ENCODE data around the gene DIPK1B. TPM values are rescaled to one million over a fixed set of nuclear protein-coding genes. Genes with fewer than 3 reads are reported as not detected.

Gene DIPK1B
- total RNA-seq, 4 donors from 2014 or later = 3.2 to 26.3 (median 21.0) TPM

DNA sequence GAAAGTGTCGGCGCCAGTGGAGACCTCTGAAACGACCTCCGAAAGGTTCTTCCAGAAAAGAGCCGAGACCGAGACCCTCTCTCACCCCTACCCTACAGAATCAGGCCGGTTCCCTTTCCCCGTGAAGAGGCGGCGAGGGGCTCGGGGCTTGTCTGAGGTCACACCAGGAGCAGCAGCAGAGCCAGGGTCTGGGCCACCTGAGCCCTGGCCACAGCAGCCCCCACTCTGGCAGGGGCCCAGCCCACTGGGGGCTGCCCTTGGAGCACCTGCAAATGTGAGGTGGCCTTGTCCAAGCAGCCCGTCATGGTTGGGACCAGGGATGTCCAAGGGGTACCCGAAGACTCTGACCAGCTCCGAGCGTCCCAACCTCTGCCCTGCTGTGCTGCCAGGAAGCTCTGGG lies 34.3 kb upstream of the DIPK1B start:
- TF ChIP-seq, protein P1, sequence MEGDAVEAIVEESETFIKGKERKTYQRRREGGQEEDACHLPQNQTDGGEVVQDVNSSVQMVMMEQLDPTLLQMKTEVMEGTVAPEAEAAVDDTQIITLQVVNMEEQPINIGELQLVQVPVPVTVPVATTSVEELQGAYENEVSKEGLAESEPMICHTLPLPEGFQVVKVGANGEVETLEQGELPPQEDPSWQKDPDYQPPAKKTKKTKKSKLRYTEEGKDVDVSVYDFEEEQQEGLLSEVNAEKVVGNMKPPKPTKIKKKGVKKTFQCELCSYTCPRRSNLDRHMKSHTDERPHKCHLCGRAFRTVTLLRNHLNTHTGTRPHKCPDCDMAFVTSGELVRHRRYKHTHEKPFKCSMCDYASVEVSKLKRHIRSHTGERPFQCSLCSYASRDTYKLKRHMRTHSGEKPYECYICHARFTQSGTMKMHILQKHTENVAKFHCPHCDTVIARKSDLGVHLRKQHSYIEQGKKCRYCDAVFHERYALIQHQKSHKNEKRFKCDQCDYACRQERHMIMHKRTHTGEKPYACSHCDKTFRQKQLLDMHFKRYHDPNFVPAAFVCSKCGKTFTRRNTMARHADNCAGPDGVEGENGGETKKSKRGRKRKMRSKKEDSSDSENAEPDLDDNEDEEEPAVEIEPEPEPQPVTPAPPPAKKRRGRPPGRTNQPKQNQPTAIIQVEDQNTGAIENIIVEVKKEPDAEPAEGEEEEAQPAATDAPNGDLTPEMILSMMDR (IDR thresholded peaks at IDR 0.05) = no peak
- no peak for TF ChIP-seq POLR2A (IDR thresholded peaks at IDR 0.05)

GRCh38 chr9:136678624-136679023 lies 33.7 kb upstream of the DIPK1B start:
- H3K27me3 ChIP-seq = no peaks in the 10 kb centered on the region
- no peaks in the 10 kb centered on the region for H3K4me1 ChIP-seq
- no peak overlapping the region for H3K4me3 ChIP-seq
- TF ChIP-seq, protein P1 (IDR thresholded peaks at IDR 0.05) = no peak
- TF ChIP-seq POLR2A (IDR thresholded peaks at IDR 0.05) = no peak
- H3K36me3 ChIP-seq = no peaks in the 10 kb centered on the region
- no peaks in the 10 kb centered on the region for H3K9me3 ChIP-seq
- intact Hi-C loops (cut with DNase I; ENCODE audit: low total_unique reads) = no loop called here
- no peak for DNase-seq
- H3K27ac ChIP-seq = no peak overlapping the region

More for the DNA sequence above, 34.3 kb upstream of the DIPK1B start:
- intact Hi-C loops (cut with DNase I; ENCODE audit: low total_unique reads) = no loop called here
- Histone ChIP-seq H3K27ac (no peak overlapping the region), H3K27me3 (no peaks in the 10 kb centered on the region), H3K4me3 (no peak overlapping the region), H3K36me3 (no peaks in the 10 kb centered on the region), H3K9me3 (no peaks in the 10 kb centered on the region), H3K4me1 (no peaks in the 10 kb centered on the region)
- DNase-seq = no peak

DNA sequence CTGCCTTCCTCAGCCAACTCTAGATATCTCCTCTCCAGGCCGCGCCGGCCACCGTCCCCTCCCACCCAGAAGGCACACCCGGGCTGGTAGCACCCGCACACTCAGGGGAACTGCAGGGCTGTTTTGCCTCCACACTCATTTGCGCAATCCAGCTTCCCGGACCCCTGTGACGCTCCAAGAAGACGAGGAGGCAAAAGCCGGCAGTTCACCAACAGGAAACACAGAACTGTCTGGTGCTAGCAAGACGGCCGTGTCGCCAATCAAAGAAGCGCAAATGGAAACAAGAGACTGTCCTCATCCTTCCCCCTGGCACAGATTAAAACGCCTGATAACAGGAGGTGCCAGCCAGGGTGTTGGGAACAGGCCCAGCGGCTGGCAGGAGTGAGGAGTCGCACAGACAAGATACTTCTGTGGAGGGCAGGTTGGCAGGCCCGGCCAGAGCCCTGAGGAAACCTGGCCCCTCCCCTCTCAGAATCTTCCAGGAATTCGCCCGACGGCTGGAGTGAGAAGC lies 32.9 kb upstream of the DIPK1B start:
- Histone ChIP-seq H3K4me3 (no peak overlapping the region), H3K27me3 (no peaks in the 10 kb centered on the region), H3K36me3 (no peaks in the 10 kb centered on the region), H3K9me3 (no peaks in the 10 kb centered on the region), H3K4me1 (no peaks in the 10 kb centered on the region), H3K27ac (no peak overlapping the region)
- DNase-seq = no peak
- intact Hi-C loops (cut with DNase I; ENCODE audit: low total_unique reads) = no loop called here
- TF ChIP-seq, protein P1 (IDR thresholded peaks at IDR 0.05) = no peak
- TF ChIP-seq POLR2A (IDR thresholded peaks at IDR 0.05) = no peak

DNA sequence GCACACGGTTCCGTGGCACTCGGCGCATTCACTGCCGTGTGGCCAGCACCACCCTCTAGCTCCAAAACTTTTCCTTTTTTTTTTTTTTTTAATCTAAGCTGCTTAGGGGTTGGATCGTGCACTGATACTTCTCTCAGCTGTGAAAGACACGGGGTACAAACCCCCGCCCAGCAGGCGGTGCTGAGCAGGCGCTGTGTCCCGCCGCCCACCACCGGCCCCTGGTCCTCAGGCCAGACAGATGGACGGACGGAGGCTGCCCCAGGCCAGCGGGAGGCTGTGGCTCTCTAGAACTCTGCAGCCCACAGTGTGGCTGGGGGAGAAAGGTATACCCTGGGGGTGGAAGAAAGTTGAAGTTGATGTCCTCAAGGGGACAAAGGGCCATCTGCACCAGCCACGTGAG lies 31.3 kb upstream of the DIPK1B start:
- TF ChIP-seq POLR2A (IDR thresholded peaks at IDR 0.05) = no peak
- TF ChIP-seq, protein P1 (IDR thresholded peaks at IDR 0.05) = no peak
- intact Hi-C loops (cut with DNase I; ENCODE audit: low total_unique reads) = no loop called here
- Histone ChIP-seq H3K4me3 (no peak overlapping the region), H3K27ac (no peak overlapping the region), H3K36me3 (no peaks in the 10 kb centered on the region), H3K9me3 (no peaks in the 10 kb centered on the region), H3K4me1 (peaks cover 0 to 6% of the 10 kb centered on the region in 2 donors), H3K27me3 (no peaks in the 10 kb centered on the region)
- no peak for DNase-seq

GRCh38 chr9:136681945-136682699 lies 30.2 kb upstream of the DIPK1B start:
- H3K4me3 ChIP-seq = no peak overlapping the region
- no peak for DNase-seq
- no peaks in the 10 kb centered on the region for H3K27me3 ChIP-seq
- TF ChIP-seq POLR2A (IDR thresholded peaks at IDR 0.05) = no peak
- TF ChIP-seq, protein P1 (IDR thresholded peaks at IDR 0.05) = no peak
- H3K27ac ChIP-seq = no peak overlapping the region
- H3K4me1 ChIP-seq = peaks cover 0 to 11% of the 10 kb centered on the region in 2 donors
- intact Hi-C loops (cut with DNase I; ENCODE audit: low total_unique reads) = no loop called here
- no peaks in the 10 kb centered on the region for H3K36me3 ChIP-seq
- no peaks in the 10 kb centered on the region for H3K9me3 ChIP-seq
